Loucy (cell line): ENCODE measurements around the gene NMRAL1.

Experiments
- H2AFZ ChIP-seq: fragments of 200-600 bp; sonication (generic); 2 replicates; pipeline ENCODE4 v1.6.0; 2016; ENCODE audit warnings: antibody characterized with exemption, mild to moderate bottlenecking, low read length, moderate library complexity
- H3F3A ChIP-seq: fragments of 200-600 bp; 2 replicates; pipeline ENCODE4 v1.6.0; 2016; ENCODE audit warnings: antibody characterized with exemption, low read depth, mild to moderate bottlenecking
- H3K27me3 ChIP-seq: fragments of 200-600 bp; sonication (generic); 2 replicates; pipeline ENCODE4 v1.6.1; 2014; ENCODE audit warnings: low read length, mild to moderate bottlenecking; ENCODE audit not compliant: insufficient read depth, poor library complexity, severe bottlenecking
- H3K36me3 ChIP-seq: fragments of 200-600 bp; sonication (generic); 2 replicates; pipeline ENCODE4 v1.6.1; 2016; ENCODE audit warnings: low read length; ENCODE audit not compliant: insufficient read depth
- H3K4me1 ChIP-seq: fragments of 200-600 bp; sonication (generic); 2 replicates; pipeline ENCODE4 v1.5.1; 2014; ENCODE audit warnings: low read length, mild to moderate bottlenecking; ENCODE audit not compliant: insufficient read depth, poor library complexity, severe bottlenecking
- H3K4me2 ChIP-seq: fragments of 200-600 bp; sonication (generic); 2 replicates; pipeline ENCODE4 v1.6.0; 2014; ENCODE audit warnings: antibody characterized with exemption, low read length, low read depth, mild to moderate bottlenecking; ENCODE audit not compliant: poor library complexity, severe bottlenecking
- H3K4me3 ChIP-seq: fragments of 200-600 bp; sonication (generic); 2 replicates; pipeline ENCODE4 v1.5.1; 2014; ENCODE audit warnings: low read length, mild to moderate bottlenecking, mixed read lengths; ENCODE audit not compliant: poor library complexity, severe bottlenecking
- H3K79me2 ChIP-seq: fragments of 200-600 bp; sonication (generic); 2 replicates; pipeline ENCODE4 v1.6.1; 2014; ENCODE audit warnings: low read length; ENCODE audit not compliant: insufficient read depth
- H3K9ac ChIP-seq: fragments of 200-600 bp; sonication (generic); 2 replicates; pipeline ENCODE4 v1.6.0; 2014; ENCODE audit warnings: mild to moderate bottlenecking, low read depth, low read length, moderate library complexity; ENCODE audit not compliant: poor library complexity, severe bottlenecking
- H3K9me2 ChIP-seq: fragments of 200-600 bp; sonication (generic); replicated peaks from 2 replicates; pipeline ENCODE4 v1.6.1; 2016; ENCODE audit warnings: low read depth, low read length, mixed read lengths
- H3K9me3 ChIP-seq: fragments of 200-600 bp; sonication (generic); 2 replicates; pipeline ENCODE4 v1.6.1; 2014; ENCODE audit warnings: mild to moderate bottlenecking, antibody characterized with exemption, low read length, low read depth; ENCODE audit not compliant: insufficient read depth
- H4K20me1 ChIP-seq: fragments of 200-600 bp; sonication (generic); 2 replicates; pipeline ENCODE4 v1.6.0; 2014; ENCODE audit warnings: antibody characterized with exemption, low read length, mild to moderate bottlenecking; ENCODE audit not compliant: insufficient read depth, poor library complexity, severe bottlenecking
- CTCF ChIP-seq: fragments of 200-600 bp; sonication (generic); conservative IDR thresholded peaks from 2 replicates; pipeline ENCODE4 v1.5.1; 2014; ENCODE audit warnings: mild to moderate bottlenecking, antibody characterized with exemption, low read length
- EZH2phosphoT487 ChIP-seq: fragments of 200-600 bp; IDR thresholded peaks from 2 replicates; pipeline ENCODE4 v1.6.1; 2018; ENCODE audit warnings: antibody characterized with exemption, mild to moderate bottlenecking, moderate library complexity, borderline replicate concordance

The NMRAL1 gene

GRCh38 chr16:4426722-4427372 is 47.6 kb downstream of the NMRAL1 start:
- H3K4me1 ChIP-seq = peaks cover 7% of the 10 kb centered on the region
- H3K4me2 ChIP-seq = peak overlapping the region; percentile 94
- no peaks in the 10 kb centered on the region for H3K27me3 ChIP-seq
- H3K79me2 ChIP-seq = peaks cover 23% of the 10 kb centered on the region
- no peaks in the 10 kb centered on the region for H3K36me3 ChIP-seq
- H3K4me3 ChIP-seq = peak overlapping the region; percentile 93
- H2AFZ ChIP-seq = no peak overlapping the region
- H3K9me3 ChIP-seq = no peaks in the 10 kb centered on the region
- H3K9ac ChIP-seq = peak overlapping the region; percentile 84
- no peak for TF ChIP-seq EZH2phosphoT487
- no peak for TF ChIP-seq CTCF
- peaks cover 9% of the 10 kb centered on the region for H4K20me1 ChIP-seq
- no peaks in the 10 kb centered on the region for H3K9me2 ChIP-seq
- no peaks in the 10 kb centered on the region for H3F3A ChIP-seq

- peaks cover 9% of the 10 kb centered on the region for H4K20me1 ChIP-seq
- H3K9me2 ChIP-seq = no peaks in the 10 kb centered on the region
- no peaks in the 10 kb centered on the region for H3K9me3 ChIP-seq
- H3K79me2 ChIP-seq = peaks cover 23% of the 10 kb centered on the region
- TF ChIP-seq CTCF = no peak
- no peak for TF ChIP-seq EZH2phosphoT487
- no peaks in the 10 kb centered on the region for H3K27me3 ChIP-seq
- H3K36me3 ChIP-seq = no peaks in the 10 kb centered on the region
- H2AFZ ChIP-seq = peak overlapping the region; percentile 66
- H3K4me1 ChIP-seq = peaks cover 7% of the 10 kb centered on the region
- H3K9ac ChIP-seq = peak overlapping the region; percentile 84
- H3K4me2 ChIP-seq = peak overlapping the region; percentile 94
- no peaks in the 10 kb centered on the region for H3F3A ChIP-seq
- H3K4me3 ChIP-seq = peak overlapping the region; percentile 93
These were observed 48.3 kb downstream of the NMRAL1 start for GRCh38 chr16:4426021-4426684.

GRCh38 chr16:4425378-4426020 is 48.9 kb downstream of the NMRAL1 start, which contains the start of gene DNAJA3:
Gene DNAJA3 (plus strand): TSS chr16:4425868. CDS start chr16:4425882, 14 bp downstream.
- Histone ChIP-seq H4K20me1 (peaks cover 9% of the 10 kb centered on the region), H3K9me2 (no peaks in the 10 kb centered on the region), H2AFZ (peak within 1 kb of the TSS; percentile 96), H3K9me3 (no peaks in the 10 kb centered on the region), H3F3A (no peaks in the 10 kb centered on the region), H3K4me1 (peaks cover 7% of the 10 kb centered on the region), H3K27me3 (no peaks in the 10 kb centered on the region), H3K9ac (peak within 1 kb of the TSS; percentile 84), H3K36me3 (no peaks in the 10 kb centered on the region), H3K79me2 (peaks cover 23% of the 10 kb centered on the region), H3K4me3 (peak within 1 kb of the TSS; percentile 93), H3K4me2 (peak within 1 kb of the TSS; percentile 94)
- TF ChIP-seq CTCF (no peak), EZH2phosphoT487 (no peak)
